Upper lobe of left lung (tissue), 4 donors: ENCODE measurements around the gene SLC40A1.

Source experiments
- CTCF ChIP-seq, 6 experiments: fragments of 450-650 bp in 4 of 6; fragments of 200-600 bp in 2 of 6; sonication (generic) in 2 of 6; IDR thresholded peaks; one replicate each; pipeline ENCODE4 v1.5.1; 2016 to 2019; ENCODE audit warnings: antibody characterized with exemption in 6 of 6
- POLR2A ChIP-seq, 4 donors: fragments of 450-650 bp; IDR thresholded peaks; one replicate each; pipeline ENCODE4 v1.5.1; 2016 to 2017; ENCODE audit warnings: antibody characterized with exemption in 4 of 4, mild to moderate bottlenecking in 2 of 4

- TF ChIP-seq POLR2A (IDR thresholded peaks at IDR 0.05), result no peak
- no peak for TF ChIP-seq CTCF (IDR thresholded peaks at IDR 0.05)
Measured at GRCh38 chr2:189576396-189576795, 4.2 kb downstream of the SLC40A1 start.
